Measurements from ENCODE around the gene TCF4.

TCF4 gene

GRCh38 chr18:55237660-55238059 is 350.3 kb downstream of the TCF4 start:
- Histone ChIP-seq H3K9me3 (ENCODE audit: severe bottlenecking) (no peaks in the 10 kb centered on the region), H3K27me3 (ENCODE audit: insufficient read depth, poor library complexity, severe bottlenecking) (no peaks in the 10 kb centered on the region), H3K36me3 (ENCODE audit: low read depth) (no peaks in the 10 kb centered on the region), H3K27ac (ENCODE audit: poor library complexity, severe bottlenecking) (no peak overlapping the region), H3K4me1 (ENCODE audit: insufficient read depth, poor library complexity, severe bottlenecking) (no peaks in the 10 kb centered on the region), H3K4me3 (ENCODE audit: severe bottlenecking) (no peak overlapping the region)
- DNase-seq (ENCODE audit: low spot score) (no peak), ATAC-seq (ENCODE audit: low read depth) (no peak)
- TF ChIP-seq, protein P1, sequence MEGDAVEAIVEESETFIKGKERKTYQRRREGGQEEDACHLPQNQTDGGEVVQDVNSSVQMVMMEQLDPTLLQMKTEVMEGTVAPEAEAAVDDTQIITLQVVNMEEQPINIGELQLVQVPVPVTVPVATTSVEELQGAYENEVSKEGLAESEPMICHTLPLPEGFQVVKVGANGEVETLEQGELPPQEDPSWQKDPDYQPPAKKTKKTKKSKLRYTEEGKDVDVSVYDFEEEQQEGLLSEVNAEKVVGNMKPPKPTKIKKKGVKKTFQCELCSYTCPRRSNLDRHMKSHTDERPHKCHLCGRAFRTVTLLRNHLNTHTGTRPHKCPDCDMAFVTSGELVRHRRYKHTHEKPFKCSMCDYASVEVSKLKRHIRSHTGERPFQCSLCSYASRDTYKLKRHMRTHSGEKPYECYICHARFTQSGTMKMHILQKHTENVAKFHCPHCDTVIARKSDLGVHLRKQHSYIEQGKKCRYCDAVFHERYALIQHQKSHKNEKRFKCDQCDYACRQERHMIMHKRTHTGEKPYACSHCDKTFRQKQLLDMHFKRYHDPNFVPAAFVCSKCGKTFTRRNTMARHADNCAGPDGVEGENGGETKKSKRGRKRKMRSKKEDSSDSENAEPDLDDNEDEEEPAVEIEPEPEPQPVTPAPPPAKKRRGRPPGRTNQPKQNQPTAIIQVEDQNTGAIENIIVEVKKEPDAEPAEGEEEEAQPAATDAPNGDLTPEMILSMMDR (IDR thresholded peaks at IDR 0.05; ENCODE audit: poor library complexity, severe bottlenecking): no peak

DNA sequence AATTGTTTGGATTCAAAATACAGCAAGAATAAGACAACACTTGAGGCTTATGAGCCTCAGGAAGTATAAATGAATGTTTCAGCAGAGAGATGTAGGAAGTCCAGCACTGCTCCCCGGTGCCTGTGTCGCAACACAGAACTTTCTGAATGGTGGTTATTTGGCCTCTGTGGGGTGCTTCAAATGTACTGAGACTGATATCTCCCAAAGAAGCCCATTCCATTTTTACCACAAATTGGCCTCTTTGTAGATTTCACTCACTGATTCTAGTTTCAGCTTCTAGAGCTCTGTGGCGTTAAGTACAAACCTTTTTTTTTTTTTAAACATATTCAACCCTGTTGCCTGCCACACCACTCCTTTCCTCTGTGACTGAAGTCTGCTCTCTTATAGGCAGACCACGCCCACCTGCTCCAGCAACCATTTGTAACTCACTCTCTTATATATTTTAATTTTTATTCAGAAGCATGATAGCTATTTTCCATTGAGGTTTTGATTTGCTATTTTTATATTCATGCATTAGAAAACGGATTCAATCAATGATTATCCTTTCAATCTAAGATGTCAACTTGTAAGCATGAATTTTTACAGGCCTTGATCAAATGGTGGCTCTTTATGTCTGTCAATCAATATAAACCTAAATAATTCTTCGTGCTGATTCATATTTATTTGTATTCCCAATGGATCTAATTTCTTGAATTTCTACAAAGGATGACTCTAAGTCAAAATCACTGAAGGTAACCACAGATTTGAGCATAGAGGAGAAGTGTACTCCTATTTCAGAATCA is 351.7 kb downstream of the TCF4 start:
- Histone ChIP-seq H3K36me3 (ENCODE audit: low read depth) (no peaks in the 10 kb centered on the region), H3K27ac (ENCODE audit: poor library complexity, severe bottlenecking) (no peak overlapping the region), H3K9me3 (ENCODE audit: severe bottlenecking) (no peaks in the 10 kb centered on the region), H3K4me3 (ENCODE audit: severe bottlenecking) (no peak overlapping the region), H3K4me1 (ENCODE audit: insufficient read depth, poor library complexity, severe bottlenecking) (no peaks in the 10 kb centered on the region), H3K27me3 (ENCODE audit: insufficient read depth, poor library complexity, severe bottlenecking) (no peaks in the 10 kb centered on the region)
- TF ChIP-seq, protein P1 (IDR thresholded peaks at IDR 0.05; ENCODE audit: poor library complexity, severe bottlenecking): no peak
- DNase-seq (ENCODE audit: low spot score) (no peak), ATAC-seq (ENCODE audit: low read depth) (no peak)

DNA sequence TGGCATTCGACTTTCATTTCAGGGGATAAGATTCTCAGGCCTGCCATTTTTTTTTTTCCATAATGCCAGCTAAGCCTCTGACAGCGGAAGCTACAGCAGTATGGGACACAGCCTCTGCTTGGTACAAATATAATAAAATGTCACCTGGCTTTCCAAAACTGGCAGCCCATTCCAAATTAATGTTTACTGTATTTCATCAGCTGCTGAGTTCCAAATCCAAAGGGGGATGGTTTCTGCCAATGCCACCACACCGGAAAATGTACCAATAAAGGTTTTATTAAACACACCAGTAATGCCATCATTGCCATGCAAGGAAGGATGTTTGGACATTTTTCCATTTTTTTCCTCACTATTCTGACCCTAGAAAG is 352.9 kb downstream of the TCF4 start:
- ATAC-seq (ENCODE audit: low read depth): no peak
- DNase-seq (ENCODE audit: low spot score): no peak
- H3K27ac ChIP-seq (ENCODE audit: poor library complexity, severe bottlenecking): no peak overlapping the region
- H3K27me3 ChIP-seq (ENCODE audit: insufficient read depth, poor library complexity, severe bottlenecking): no peaks in the 10 kb centered on the region
- no peaks in the 10 kb centered on the region for H3K4me1 ChIP-seq (ENCODE audit: insufficient read depth, poor library complexity, severe bottlenecking)
- H3K4me3 ChIP-seq (ENCODE audit: severe bottlenecking): no peak overlapping the region
- no peaks in the 10 kb centered on the region for H3K36me3 ChIP-seq (ENCODE audit: low read depth)
- no peaks in the 10 kb centered on the region for H3K9me3 ChIP-seq (ENCODE audit: severe bottlenecking)
- TF ChIP-seq, protein P1 (IDR thresholded peaks at IDR 0.05; ENCODE audit: poor library complexity, severe bottlenecking): no peak

- Histone ChIP-seq H3K4me3 (ENCODE audit: severe bottlenecking) (no peak overlapping the region), H3K9me3 (ENCODE audit: severe bottlenecking) (no peaks in the 10 kb centered on the region), H3K4me1 (ENCODE audit: insufficient read depth, poor library complexity, severe bottlenecking) (no peaks in the 10 kb centered on the region), H3K27me3 (ENCODE audit: insufficient read depth, poor library complexity, severe bottlenecking) (no peaks in the 10 kb centered on the region), H3K36me3 (ENCODE audit: low read depth) (no peaks in the 10 kb centered on the region), H3K27ac (ENCODE audit: poor library complexity, severe bottlenecking) (no peak overlapping the region)
- DNase-seq (ENCODE audit: low spot score): peak; percentile 45
- peak; percentile 93 for ATAC-seq (ENCODE audit: low read depth)
- TF ChIP-seq, protein P1 (IDR thresholded peaks at IDR 0.05; ENCODE audit: poor library complexity, severe bottlenecking): peak; percentile 85
These were observed 353.5 kb downstream of the TCF4 start for GRCh38 chr18:55234366-55235093.

- Histone ChIP-seq H3K4me1 (ENCODE audit: insufficient read depth, poor library complexity, severe bottlenecking) (no peaks in the 10 kb centered on the region), H3K27ac (ENCODE audit: poor library complexity, severe bottlenecking) (no peak overlapping the region)
These were observed 354.1 kb downstream of the TCF4 start for GRCh38 chr18:55233857-55234256.

More at GRCh38 chr18:55233857-55234256, 354.1 kb downstream of the TCF4 start:
- no peaks in the 10 kb centered on the region for H3K9me3 ChIP-seq (ENCODE audit: severe bottlenecking)
- no peak for DNase-seq (ENCODE audit: low spot score)
- no peak for ATAC-seq (ENCODE audit: low read depth)
- TF ChIP-seq, protein P1 (IDR thresholded peaks at IDR 0.05; ENCODE audit: poor library complexity, severe bottlenecking): no peak
- H3K27me3 ChIP-seq (ENCODE audit: insufficient read depth, poor library complexity, severe bottlenecking): no peaks in the 10 kb centered on the region
- H3K4me3 ChIP-seq (ENCODE audit: severe bottlenecking): no peak overlapping the region
- no peaks in the 10 kb centered on the region for H3K36me3 ChIP-seq (ENCODE audit: low read depth)
